Myocyte (in vitro differentiated cells): Measurements from ENCODE around the gene ST3GAL6. TPM values are rescaled to one million over a fixed set of nuclear protein-coding genes. Genes with fewer than 3 reads are reported as not detected.

Experiments used
- DNase-seq: peaks from one replicate; pipeline ENCODE4 v3.0.0-alpha.2; 2012; ENCODE audit warnings: low read depth
- total RNA-seq: library from RNA; depleted of rRNA; stranded (reverse); fragments of >200 nt; gene quantifications from 2 replicates; pipeline ENCODE4 v1.2.3, GENCODE V29; 2014

ST3GAL6 gene
- total RNA-seq, 1 donor from 2014 or later: 6.3 TPM

- DNase-seq: no peak
These were observed 80.3 kb downstream of the ST3GAL6 start for GRCh38 chr3:98843266-98843959.

Other genes with a start within 250 kb of the ST3GAL6 start
- 54.4 and 57.1 TPM in 2 replicates for gene CLDND1, start 240.4 kb upstream of the ST3GAL6 start, total RNA-seq
- not detected in 2 replicates for gene GPR15, start 231.4 kb upstream of the ST3GAL6 start, total RNA-seq
- 18.2 and 19.1 TPM in 2 replicates for gene CPOX, start 169.7 kb upstream of the ST3GAL6 start, total RNA-seq
- gene DCBLD2, start 138.4 kb downstream of the ST3GAL6 start, total RNA-seq: 85.1 and 88.2 TPM in 2 replicates